HG02588 (cell line): ENCODE measurements around the gene TAF6L.
"Not testable (repeated sequence)": the region's sequence is repeated elsewhere in the genome, so short reads cannot be mapped to it uniquely, and the experiment has no call there.

Source experiments
- ATAC-seq: cut with Tn5 transposase; IDR thresholded peaks from one replicate; pipeline ENCODE4 v1.9.1; 2021; ENCODE audit warnings: mild to moderate bottlenecking, moderate library complexity; ENCODE audit not compliant: unreplicated experiment

The TAF6L gene, protein sequence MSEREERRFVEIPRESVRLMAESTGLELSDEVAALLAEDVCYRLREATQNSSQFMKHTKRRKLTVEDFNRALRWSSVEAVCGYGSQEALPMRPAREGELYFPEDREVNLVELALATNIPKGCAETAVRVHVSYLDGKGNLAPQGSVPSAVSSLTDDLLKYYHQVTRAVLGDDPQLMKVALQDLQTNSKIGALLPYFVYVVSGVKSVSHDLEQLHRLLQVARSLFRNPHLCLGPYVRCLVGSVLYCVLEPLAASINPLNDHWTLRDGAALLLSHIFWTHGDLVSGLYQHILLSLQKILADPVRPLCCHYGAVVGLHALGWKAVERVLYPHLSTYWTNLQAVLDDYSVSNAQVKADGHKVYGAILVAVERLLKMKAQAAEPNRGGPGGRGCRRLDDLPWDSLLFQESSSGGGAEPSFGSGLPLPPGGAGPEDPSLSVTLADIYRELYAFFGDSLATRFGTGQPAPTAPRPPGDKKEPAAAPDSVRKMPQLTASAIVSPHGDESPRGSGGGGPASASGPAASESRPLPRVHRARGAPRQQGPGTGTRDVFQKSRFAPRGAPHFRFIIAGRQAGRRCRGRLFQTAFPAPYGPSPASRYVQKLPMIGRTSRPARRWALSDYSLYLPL

DNA sequence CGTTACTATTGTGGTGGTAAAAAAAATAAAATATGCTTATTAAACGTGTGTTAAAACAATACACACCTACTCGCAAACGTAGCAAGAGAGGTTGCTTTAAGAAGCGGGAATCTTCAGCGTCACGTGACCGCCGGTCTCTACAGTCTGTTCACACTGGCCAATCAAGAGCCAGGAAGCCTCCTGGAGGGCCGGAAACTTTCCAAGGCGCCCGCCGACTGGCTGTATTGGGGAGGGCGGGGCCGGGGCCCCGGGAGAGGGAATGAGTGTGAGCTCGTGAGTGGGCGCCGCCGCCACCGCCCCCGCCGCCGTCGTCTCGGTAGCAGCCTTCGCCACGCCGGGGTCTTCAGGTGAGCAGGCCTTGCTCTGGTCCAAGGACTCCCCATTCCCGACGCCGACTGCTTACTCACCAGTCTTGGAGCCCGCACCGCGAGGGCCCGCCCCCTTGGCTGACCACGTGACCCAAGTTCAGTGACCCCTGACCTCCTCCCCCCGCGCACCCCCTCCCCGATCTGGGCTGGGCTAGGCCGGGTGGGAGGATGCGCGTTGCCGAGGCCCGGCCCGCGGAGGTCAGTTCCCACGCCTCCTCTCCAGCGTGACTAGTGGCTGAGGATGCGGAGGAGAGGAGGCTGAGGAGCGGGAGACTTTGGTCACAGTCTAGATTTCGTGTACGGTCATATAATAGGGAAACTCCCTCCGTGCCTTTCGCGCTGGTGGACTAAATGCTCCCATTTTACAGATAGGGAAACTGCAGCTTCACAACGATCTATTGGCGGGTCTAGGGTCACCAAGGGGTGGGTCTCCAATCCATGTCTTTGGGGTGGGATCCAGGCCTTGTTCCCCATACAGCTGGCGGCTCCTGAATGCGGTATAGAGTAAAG, at the start of gene TAF6L:
TAF6L (plus strand) TSS at position 253 of the 878 bp plus-strand sequence. CDS start 4,388 bp downstream, outside the sequence.
- peak; percentile 82 for ATAC-seq

DNA sequence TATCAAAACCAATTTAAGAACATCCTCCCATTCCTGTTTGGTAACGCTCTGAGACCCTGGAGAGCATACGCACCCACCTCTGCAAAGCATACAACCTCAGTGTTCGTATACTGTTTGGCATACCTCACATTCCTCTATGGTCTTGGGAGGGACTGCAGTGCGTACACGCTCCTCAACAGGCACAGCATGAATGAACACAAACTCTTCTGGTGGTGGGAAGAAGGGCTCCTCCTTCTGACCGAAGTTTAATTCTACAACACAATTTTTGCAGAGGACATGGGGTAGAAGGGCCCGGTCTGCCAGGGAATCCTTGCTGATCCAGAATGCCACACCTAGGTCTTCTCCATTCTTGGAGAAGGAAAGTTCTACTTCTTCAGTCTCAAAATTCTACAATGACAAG, 49.2 kb upstream of the TAF6L start:
- ATAC-seq: no peak

DNA sequence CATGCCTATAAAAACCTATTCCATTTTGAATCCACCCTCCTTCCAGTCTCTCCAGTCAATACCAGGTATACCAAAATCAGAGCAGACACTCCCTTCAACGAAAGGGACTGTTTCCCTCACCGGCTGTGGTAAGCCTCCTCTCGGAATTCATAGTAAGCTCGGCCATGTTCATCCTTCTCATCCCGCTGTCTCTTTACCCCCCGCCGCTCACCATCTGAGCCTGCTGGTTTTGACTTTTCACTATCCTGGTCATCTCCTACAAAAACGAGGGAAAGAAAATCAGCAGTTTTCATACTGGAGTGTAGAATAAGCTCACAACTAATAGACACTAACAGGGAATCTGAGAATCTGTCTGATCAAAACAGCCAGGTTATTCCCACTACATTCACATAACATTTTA, 47.0 kb upstream of the TAF6L start:
- ATAC-seq: no peak

DNA sequence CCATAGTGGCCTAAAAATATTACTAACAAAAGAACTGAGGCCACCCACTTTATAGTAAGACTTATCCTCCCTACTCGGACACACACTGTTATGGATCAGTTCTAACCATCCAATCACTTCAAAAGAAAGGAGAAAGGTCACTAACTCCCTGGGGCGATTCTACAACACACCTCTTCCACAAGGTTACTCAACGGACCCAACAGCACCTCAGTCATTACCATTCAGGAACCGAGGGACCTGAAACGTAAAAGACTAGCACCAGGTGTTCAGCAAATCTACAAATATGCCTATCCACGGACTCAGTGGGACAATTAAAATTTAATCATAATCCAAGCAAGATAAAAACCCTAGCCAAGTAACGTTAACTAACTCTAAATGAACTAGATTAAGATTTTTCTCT, 45.5 kb upstream of the TAF6L start:
- no peak for ATAC-seq

DNA sequence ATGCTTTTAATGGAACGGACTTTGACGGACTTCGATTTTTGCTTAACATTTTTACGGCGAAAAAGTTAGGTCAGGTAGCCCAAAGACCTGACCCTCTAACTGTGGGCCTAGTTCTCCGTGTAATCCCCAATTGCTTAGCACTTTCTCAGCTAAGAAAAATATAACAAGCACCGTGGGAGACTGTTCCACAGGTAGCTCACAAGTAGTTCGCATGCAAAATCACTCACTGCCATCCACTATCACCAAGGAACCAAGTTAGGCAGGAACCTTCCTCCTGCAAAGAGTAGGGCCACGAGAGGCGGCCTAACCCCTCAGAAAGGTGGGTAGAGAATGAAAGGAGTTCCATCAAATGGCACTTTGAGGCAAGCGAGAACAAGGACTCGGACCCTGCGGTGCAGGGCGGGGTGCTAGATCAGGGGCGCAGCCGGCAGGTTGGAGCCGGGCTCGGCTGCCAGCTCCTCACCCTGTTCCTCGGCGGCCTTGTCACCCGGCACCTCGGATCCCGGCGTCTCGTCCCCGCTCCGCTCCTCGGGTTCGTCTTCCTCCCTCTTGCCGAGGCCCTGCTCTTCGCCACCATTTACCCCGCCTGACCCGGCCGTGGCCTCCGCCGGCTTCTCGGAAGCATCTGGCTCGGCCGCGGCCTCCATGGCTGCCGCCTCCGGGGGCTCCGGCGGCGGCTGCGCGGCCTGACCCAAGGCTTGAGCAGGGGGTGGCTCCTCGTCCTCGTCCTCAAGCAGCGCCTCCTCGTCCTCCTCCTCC, 44.9 kb upstream of the TAF6L start:
- ATAC-seq: peak; percentile 5

DNA sequence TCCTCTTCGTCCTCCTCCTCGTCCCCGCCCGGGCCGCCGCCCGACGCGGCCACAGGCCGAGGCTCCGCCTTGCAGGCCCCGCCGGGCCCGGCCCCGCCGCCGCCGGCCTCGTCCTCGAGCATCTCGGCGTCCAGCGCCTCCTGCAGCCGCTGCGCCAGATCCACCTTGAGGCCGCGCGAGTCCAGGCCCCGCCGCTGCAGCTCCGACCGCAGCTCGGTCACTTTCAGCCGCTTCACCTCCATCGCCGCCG, 44.4 kb upstream of the TAF6L start:
- ATAC-seq: no peak

DNA sequence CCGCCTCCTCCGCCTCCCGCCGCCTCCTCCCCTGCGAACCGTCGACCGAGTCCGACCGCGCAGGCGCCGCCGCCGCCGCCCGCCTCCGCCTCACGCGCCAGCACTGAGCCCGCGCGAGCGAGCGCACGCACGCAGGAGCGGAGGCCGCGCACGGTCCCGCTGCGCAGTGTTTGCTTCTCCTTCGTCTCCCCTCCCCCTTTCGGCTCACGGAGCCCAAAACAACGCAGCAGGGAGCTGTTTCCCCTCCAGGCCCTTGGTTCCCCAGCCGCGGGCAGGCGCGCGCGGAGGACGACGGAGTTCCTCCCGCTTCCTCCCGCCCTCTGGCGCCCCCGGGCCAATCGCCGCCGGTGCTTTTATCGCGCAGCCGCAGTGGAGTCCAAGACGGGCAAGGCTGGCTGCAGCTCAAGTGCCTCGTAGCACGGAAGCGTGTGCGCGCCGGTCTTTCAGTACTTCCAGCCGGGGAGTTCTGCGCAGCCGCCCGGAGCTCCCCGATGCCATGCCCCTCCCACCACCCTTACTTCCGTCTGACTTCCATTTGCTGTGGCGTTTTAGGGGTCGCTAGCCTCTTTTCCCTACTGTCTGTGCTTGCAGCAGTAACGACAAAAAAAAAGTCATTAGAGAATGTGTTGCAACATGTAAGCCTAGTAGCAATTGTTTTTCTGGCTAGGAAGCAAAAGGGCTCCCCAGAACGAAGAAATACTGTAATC, 43.9 kb upstream of the TAF6L start, which contains the start of gene HNRNPUL2:
HNRNPUL2 (minus strand) TSS at position 293 of the 707 bp plus-strand sequence. CDS start 301 bp downstream, outside the sequence.
- ATAC-seq: peak; percentile 69

DNA sequence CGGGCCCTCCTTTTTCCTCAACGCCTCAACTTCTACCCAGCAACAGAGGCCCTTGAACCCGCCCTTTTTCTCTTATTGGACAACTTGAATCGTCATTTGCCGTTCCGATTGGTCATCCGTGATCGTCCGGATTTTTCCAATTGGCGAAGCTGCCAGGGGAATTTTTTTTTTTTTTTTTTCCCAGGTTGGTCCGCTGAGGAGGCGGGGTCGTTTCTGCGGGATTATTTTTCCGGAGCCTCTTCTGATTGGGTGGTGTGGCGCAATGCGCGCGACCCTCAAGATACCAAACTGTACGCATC, 43.4 kb upstream of the TAF6L start:
- peak; percentile 50 for ATAC-seq

DNA sequence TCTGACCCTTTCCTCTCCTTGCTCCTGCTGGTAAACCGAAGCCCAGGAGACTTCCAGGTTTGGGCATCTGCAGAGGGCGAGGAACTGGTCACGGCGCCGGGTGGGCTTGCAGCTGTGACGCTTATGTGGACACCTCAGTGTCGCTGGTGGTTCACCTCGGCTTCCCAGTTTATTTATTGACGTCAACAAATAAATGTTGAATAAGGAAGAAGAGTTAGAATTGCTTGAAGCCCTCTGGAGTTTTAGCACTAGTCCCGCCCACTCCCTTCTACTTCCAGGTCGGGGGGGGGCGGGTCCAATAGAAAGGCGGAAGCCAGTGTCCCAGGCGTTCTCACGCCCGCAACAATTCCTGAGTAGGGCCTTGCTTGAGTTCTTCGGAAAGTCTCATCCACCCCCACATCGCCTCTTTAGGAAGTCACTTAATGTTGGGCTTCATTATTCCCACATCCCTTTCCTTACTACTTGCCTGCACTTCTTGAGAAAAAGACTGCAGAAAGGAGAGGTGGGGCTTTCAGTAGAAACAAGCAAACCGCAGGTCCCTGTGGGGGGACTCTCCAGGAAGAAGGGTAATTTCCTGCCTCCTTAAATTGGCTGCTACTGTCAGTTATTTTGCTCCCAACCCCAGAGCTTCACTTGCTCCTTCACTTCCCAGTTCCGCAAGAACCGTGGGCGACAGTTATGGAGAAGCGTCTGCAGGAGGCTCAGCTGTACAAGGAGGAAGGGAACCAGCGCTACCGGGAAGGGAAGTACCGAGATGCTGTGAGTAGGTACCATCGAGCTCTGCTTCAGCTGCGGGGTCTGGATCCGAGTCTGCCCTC, 42.8 kb upstream of the TAF6L start, which contains the start of gene TTC9C:
TTC9C (plus strand) TSS at position 316 of the 818 bp plus-strand sequence; CDS start at position 679, 363 bp downstream.
- ATAC-seq: peak; percentile 14

DNA sequence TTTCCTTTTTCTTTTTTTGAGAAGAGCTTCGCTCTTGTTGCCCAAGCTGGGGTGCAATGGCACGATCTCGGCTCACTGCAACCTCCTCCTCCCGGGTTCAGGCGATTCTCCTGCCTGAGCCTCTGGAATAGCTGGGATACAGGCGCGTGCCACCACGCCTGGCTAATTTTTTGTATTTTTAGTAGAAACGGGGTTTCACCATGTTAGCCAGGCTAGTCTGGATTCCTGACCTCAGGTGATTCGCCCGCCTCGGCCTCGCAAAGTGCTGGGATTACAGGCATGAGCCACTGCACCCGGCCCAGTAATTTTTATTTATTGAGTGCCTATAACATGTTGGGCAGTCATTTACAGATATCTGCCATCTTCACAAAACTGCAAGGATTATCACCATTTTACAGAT, 41.1 kb upstream of the TAF6L start:
- not testable (repeated sequence) for ATAC-seq

DNA sequence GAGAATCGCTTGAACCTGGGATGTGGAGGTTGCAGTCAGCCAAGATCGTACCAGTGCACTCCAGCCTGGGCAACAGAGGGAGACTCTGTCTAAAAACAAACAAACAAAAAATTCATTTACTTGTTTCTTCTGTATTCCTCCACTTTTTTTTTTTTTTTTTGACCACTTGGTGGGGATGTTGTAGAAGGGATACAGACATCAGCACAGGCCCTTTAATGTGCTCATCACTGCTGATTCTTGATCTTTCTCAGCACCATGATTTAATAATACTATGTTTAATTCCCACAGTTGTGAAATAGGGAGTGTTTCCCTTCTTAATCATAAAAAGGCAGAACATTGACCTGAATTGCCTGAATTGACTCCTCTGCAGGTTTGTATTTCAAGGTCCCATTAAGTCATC, 38.4 kb upstream of the TAF6L start:
- ATAC-seq: no peak

DNA sequence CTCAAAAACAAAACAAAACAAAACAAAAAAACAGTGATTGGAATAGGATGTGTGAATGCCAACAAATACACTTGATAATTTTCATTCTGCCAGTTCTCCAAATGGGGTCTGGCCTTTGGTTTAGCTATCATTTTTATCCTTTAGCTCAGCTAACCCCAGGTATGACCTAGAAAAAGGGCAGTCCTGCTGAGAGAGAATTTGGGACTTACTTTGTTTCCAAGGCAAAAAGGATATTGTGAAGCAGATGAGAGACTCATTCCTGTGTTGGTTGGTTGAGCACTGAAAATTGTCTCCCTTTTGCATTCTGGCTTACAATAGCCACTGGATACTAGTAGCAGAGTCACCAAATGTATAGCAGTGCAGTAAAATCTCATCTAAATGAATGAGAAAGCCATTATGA, 34.0 kb upstream of the TAF6L start:
- no peak for ATAC-seq

DNA sequence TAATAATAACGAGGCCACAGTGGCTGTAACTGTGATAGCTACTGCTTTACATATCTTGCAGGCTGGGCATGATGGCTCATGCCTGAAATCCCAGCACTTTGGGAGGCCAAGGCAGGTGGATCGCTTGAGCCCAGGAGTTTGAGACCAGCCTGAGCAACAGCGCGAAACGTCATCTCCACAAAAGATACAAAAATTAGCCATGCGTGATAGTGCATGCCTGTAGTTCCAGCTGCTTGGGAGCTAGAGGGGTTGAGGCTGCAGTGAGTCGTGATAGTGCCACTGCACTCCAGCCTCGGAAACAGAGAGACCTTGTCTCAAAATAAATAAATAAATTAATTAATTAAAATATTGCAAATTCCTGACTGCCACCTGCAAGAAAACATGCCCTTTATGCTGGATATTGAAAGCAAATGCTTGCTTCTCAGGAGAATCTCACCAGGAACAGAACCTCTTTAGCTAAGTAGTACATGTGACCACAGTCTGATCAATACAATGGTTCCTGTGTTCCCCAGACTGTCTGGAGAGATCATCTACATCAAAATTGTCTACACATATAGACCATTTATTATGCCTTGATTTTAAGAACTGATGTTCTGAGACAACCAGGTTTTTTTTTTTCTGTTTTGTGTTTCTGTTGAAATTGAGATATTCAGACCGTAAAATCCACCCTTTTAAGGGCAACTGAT, 23.6 kb upstream of the TAF6L start:
- no peak for ATAC-seq

DNA sequence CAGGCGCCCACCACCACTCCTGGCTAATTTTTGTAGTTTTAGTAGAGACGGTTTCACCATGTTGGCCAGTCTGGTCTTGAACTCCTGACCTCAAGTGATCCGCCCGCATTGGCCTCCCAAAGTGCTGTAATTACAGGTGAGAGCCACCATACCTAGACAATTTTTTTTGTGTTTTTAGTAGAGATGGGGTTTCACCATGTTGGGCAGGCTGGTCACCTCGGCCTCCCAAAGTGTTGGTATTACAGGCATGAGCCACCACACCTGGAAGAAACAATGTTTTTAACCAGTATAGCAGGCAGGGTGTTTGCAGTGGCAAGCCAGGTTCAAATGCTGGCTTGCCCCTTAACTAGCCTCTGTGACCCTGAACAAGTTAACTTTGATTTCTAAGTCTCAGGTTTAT, 21.3 kb upstream of the TAF6L start:
- not testable (repeated sequence) for ATAC-seq

DNA sequence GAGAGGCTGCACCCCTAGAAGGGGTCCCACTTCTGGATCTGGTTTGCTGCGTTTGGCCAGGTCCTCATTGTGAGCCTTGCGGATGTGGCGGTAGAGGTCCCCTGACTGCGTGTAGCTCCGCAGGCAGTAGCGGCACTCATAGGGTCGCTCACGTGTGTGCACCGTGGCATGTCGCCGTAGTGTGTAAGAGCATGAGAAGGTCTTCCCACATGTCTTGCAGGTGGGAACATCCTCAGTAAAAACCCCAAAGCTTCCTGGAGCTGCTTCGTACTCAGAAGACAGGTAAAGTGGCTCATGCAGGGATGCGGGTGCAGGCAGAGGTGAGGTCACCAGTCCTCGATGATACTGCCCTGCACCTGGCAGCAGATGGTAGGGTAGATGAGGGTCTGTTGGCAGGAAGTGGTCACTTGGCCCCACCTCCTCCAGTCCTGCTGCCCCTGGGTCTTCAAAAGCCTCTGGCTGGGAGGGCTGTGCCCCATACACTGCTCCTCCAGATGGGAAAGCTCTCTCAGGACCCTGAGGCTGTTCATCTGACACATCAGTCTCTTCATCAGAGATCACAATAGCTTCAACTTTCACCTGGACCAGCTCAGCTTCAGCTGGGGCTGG, 18.9 kb upstream of the TAF6L start:
- no peak for ATAC-seq

DNA sequence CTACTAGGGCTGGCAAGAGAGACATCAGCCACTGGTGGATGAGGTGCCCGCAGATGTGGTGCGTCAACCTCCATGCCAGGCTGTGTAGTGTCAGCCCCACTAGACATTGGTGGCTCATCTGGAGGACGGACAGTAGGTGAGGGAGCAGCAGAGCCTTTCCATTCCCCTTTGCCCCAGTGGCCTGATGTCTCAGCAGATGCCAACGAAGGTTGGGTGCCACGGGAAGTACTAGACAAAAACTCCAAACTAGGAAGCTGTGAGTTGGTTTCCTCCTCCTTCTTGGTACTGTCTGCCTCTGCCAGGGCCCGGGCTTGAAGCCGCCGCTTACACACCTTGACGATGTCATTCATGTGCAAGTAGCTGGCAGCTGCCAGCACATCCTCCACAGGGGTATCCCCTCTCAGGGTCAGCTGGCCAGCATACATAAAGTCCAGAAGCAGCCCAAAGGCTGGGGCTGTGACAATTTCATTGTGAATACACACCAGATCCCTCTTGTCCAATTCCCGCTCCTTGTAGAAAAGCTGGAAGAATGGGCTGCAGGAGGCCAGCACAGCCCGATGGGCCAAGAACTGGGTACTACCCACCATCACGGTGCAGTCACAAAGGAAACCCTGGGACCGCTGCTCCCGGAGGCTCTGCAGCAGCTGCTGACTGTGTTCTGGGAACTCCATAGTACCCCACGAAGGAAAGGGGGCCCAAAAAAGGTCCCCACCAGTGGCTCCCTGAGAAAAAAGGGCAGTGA, 18.0 kb upstream of the TAF6L start:
- no peak for ATAC-seq

DNA sequence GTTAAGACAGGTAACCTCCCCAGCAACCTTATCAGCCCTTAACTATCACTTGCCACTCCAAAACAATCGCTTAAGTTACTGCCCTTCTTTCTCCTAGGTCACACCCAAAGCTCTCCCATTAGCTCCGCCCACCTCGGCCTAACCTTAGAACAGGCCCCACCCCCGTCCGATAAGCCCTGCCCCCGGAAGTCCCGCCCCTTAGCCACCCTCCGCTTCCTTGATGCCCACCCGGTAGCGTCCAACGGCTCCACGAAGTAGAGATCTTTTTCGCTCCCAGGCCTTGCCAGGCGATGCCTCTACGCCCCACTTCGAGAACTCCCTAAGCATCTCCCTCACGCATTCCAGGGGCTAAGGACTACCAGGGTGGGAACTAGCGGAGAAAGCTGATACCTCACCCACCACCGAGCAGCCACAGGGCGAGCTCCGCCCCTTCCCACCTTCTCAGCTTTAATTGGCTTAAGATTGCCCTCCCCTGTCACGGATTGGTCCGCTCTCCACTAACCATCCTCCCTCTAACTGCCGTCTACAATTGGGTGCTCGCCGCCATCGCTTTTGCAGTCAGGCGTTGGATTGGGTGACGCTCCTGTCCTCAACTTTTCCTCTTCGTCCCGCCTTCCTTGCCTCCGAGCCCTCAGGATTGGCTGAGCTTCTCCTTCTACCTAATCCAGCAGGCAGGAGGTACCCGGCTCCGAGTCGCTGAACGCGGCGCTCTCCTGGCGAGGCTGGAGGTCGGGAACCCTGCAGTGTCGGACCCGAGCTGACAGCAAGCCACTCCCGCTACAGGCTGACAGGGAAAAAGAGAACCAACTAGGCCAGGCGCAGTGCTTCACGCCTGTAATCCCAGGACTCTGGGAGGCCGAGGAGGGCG, 17.2 kb upstream of the TAF6L start, which contains the start of gene ZBTB3:
ZBTB3 (minus strand) TSS at position 425 of the 868 bp plus-strand sequence. CDS start 496 bp downstream, outside the sequence.
- ATAC-seq: peak; percentile 89
